Peyer's patch (tissue), 4 donors: ENCODE data around the gene UBIAD1. TPM values are rescaled to one million over a fixed set of nuclear protein-coding genes. Genes with fewer than 3 reads are reported as not detected.
A peak's percentile ranks its signal among the peaks of the same experiment; 100 is the strongest.

Experiments used
- DNase-seq, 3 donors: peaks; one replicate each; pipeline ENCODE4 v3.0.0-alpha.2; 2017 to 2019
- H3K27ac ChIP-seq, 4 donors: fragments of 200-600 bp; sonication (generic); one replicate each; pipeline ENCODE4 v1.5.1; 2016 to 2019
- H3K27me3 ChIP-seq, 2 donors: fragments of 200-600 bp; sonication (generic); one replicate each; pipeline ENCODE4 v1.5.1; 2019
- H3K36me3 ChIP-seq, 3 donors: fragments of 200-600 bp; sonication (generic); one replicate each; pipeline ENCODE4 v1.5.1; 2016 to 2019
- H3K4me1 ChIP-seq, 4 donors: fragments of 200-600 bp; sonication (generic); one replicate each; pipeline ENCODE4 v1.5.1; 2016 to 2019
- H3K4me3 ChIP-seq, 4 donors: fragments of 200-600 bp; sonication (generic); 1 replicate in 3 of 4; 2 replicates in 1 of 4; pipeline ENCODE4 v1.5.1; 2016 to 2019; ENCODE audit warnings: mild to moderate bottlenecking in 1 of 4
- H3K9me3 ChIP-seq, 4 donors: fragments of 200-600 bp; sonication (generic); one replicate each; pipeline ENCODE4 v1.5.1; 2016 to 2019; ENCODE audit warnings: mild to moderate bottlenecking in 1 of 4
- CTCF ChIP-seq, 6 experiments: fragments of 450-650 bp in 4 of 6; fragments of 200-600 bp in 2 of 6; sonication (generic) in 1 of 6; IDR thresholded peaks; one replicate each; pipeline ENCODE4 v1.5.1; 2017 to 2019; ENCODE audit warnings: antibody characterized with exemption in 6 of 6, mild to moderate bottlenecking in 3 of 6, moderate library complexity in 1 of 6
- POLR2A ChIP-seq, 2 donors: fragments of 450-650 bp; IDR thresholded peaks; one replicate each; pipeline ENCODE4 v1.5.1; 2017; ENCODE audit warnings: antibody characterized with exemption in 2 of 2, mild to moderate bottlenecking in 2 of 2, moderate library complexity in 2 of 2
- small RNA-seq, 2 donors: library from RNA; depleted of rRNA; stranded (forward); fragments of <200 nt; gene quantifications; one replicate each; pipeline ENCODE3, GENCODE V24; 2016
- total RNA-seq, 4 donors: library from RNA; depleted of rRNA; stranded (reverse); fragments of >200 nt; gene quantifications; one replicate each; pipeline ENCODE4 v1.1.0, GENCODE V29; 2016

UBIAD1 gene
- total RNA-seq, 4 donors from 2014 or later, result 7.5 to 18.2 (median 12.4) TPM

DNA sequence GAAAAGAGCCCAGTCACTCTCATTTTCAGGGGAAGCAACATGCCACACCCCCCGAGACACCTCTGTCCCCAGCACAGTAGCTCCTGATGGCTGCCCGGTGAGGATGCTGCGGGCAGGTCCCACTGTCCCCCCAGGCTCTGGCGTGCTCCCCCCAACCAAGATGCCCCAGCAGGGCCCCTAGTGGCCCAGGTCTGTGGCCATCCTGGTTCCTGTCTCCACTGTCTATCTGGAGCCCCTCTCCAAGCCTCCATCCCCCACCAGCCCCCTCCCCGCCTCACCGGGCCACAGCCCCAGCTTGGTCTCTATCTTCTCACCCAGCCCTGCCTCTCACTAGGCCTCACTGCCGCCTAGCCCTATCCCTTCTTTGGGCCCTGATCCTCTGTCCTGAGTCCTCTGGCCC, 61.8 kb downstream of the UBIAD1 start:
- peaks cover 0 to 5% (median 0%) of the 10 kb centered on the region in 4 donors for H3K4me1 ChIP-seq
- no peak overlapping the region for H3K4me3 ChIP-seq
- no peak overlapping the region for H3K27ac ChIP-seq
- no peaks in the 10 kb centered on the region for H3K36me3 ChIP-seq
- no peaks in the 10 kb centered on the region for H3K9me3 ChIP-seq
- no peaks in the 10 kb centered on the region for H3K27me3 ChIP-seq
- TF ChIP-seq CTCF (IDR thresholded peaks at IDR 0.05) (no peak), POLR2A (IDR thresholded peaks at IDR 0.05) (no peak)
- no peak for DNase-seq

DNA sequence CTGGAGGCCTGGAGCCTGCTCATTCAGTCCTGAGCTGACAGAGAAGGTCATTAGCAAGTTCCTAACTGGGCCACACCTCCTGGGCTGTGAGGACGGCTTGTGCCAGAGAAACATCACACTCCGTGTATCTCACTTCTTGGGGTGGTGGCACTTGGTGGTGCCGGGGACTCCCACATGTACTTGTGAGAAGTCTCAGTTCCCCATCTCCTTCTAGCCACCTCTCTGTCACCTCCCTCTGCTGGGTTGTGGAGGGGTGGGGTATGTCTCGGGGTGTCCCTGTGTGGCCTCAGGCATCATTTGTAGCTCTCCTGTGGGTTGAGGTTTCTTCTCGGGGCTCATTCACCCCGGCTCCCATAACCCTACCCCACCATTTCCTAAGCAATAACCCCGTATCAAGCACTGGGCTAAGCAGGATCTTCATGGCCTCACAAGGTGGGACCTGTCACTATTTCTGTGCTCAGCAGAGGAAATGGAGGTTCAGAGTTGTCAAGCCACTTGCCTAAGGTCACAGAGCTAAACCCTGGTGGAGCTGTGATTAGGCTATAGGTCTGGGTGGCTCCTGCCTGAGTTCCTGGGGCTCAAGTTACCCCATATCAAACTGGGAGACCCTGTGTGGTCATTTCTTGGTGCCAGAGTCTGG, 62.5 kb downstream of the UBIAD1 start:
- no peaks in the 10 kb centered on the region for H3K27me3 ChIP-seq
- TF ChIP-seq POLR2A (IDR thresholded peaks at IDR 0.05) (no peak), CTCF (IDR thresholded peaks at IDR 0.05) (no peak)
- H3K27ac ChIP-seq, result no peak overlapping the region
- H3K9me3 ChIP-seq, result no peaks in the 10 kb centered on the region
- no peak for DNase-seq
- H3K36me3 ChIP-seq, result no peaks in the 10 kb centered on the region
- H3K4me1 ChIP-seq, result peaks cover 0 to 12% (median 0%) of the 10 kb centered on the region in 4 donors
- no peak overlapping the region for H3K4me3 ChIP-seq

- Histone ChIP-seq H3K36me3 (no peaks in the 10 kb centered on the region), H3K27me3 (no peaks in the 10 kb centered on the region), H3K4me1 (peaks cover 0 to 13% (median 0%) of the 10 kb centered on the region in 4 donors), H3K27ac (no peak overlapping the region), H3K9me3 (no peaks in the 10 kb centered on the region), H3K4me3 (no peak overlapping the region)
- no peak for TF ChIP-seq POLR2A (IDR thresholded peaks at IDR 0.05)
- peak; percentile 38 to 62 (median 52) for TF ChIP-seq CTCF (IDR thresholded peaks at IDR 0.05)
- peak; percentile 59 to 75 (median 62) for DNase-seq
Measured at GRCh38 chr1:11337580-11338073, 64.6 kb downstream of the UBIAD1 start.

Small RNA genes within 50 kb of the gene (small RNA-seq; reads per million reads assigned to genes)
- gene RNU6-291P (0 reads per million in 2 donors), gene RPL39P6 (0 reads per million in 2 donors)

Other genes with a start within 250 kb of the UBIAD1 start
- not detected for gene MASP2, start 226.0 kb upstream of the UBIAD1 start, total RNA-seq
- 10 to 100 TPM in 3 of 4 donors, 1 to 10 TPM in 1; 9.3 to 38.6 (median 19.8) TPM for gene SRM, start 213.2 kb upstream of the UBIAD1 start, total RNA-seq
- 100 to 1,000 TPM in 1 of 4 donors, 10 to 100 TPM in 3; 55.0 to 152 (median 71.7) TPM for gene EXOSC10, start 173.3 kb upstream of the UBIAD1 start, total RNA-seq
- 1 to 10 TPM in 1 of 4 donors, not detected in 3; 1.3 TPM for gene ANGPTL7, start 83.8 kb upstream of the UBIAD1 start, total RNA-seq
- gene MTOR, start 10.6 kb upstream of the UBIAD1 start, total RNA-seq, result 10 to 100 TPM; 32.8 to 66.8 (median 48.2) TPM
- 1 to 10 TPM in 2 of 4 donors, under 1 TPM in 1, not detected in 1; 0.54 to 2.4 (median 1.8) TPM for gene DISP3, start 206.0 kb downstream of the UBIAD1 start, total RNA-seq